ENCODE results near the gene CATSPERZ. TPM values are rescaled to one million over a fixed set of nuclear protein-coding genes. Genes with fewer than 3 reads are reported as not detected.

The CATSPERZ gene
- total and polyA plus RNA-seq, 2 of the 8 experiments (the other 6 are each of a cell fraction or from before 2014, with no cell fraction given): 0.77 TPM; not detected in 1

- peak; percentile 62 for TF ChIP-seq PHF8 (conservative IDR thresholded peaks at IDR 0.05; ENCODE audit: low read depth, low read length)
- no peak for TF ChIP-seq RNF2 (IDR thresholded peaks at IDR 0.05; ENCODE audit: borderline replicate concordance, low read depth, low read length, missing control alignments, poor library complexity, severe bottlenecking)
These were observed 4.3 kb downstream of the CATSPERZ start (continued) for GRCh38 chr11:64304316-64305072.
